Measurements from ENCODE around the gene PLPP4.

Gene PLPP4

DNA sequence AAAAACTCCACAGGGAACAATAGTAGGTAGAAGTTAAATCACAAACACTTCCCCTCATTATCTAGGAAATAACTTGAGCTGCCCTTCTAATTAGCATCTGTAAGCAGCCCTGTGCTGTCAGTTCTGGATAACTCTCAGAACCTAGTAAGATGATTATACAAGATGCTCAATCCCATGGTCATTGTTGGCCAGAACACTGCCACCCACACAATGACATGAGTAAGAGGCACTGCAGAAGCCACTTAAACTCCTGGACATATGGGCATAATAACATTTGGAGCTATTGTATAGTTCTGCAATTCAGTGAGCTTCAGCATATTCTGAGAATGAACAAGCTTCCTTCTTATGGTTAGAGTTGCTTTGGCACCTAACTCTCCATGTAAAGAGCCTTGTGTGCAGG is 153.8 kb downstream of the PLPP4 start:
- DNase-seq (ENCODE audit: low spot score), result no peak

- no peak for DNase-seq (ENCODE audit: low spot score)
Observed at GRCh38 chr10:120612756-120613155, 155.7 kb downstream of the PLPP4 start.

GRCh38 chr10:120613180-120613579 is 156.2 kb downstream of the PLPP4 start:
- no peak for DNase-seq (ENCODE audit: low spot score)

GRCh38 chr10:120614680-120615079 is 157.7 kb downstream of the PLPP4 start:
- no peak for DNase-seq (ENCODE audit: low spot score)

GRCh38 chr10:120616311-120616911 is 159.4 kb downstream of the PLPP4 start:
- no peak for DNase-seq (ENCODE audit: low spot score)

GRCh38 chr10:120628197-120628596 is 171.2 kb downstream of the PLPP4 start:
- no peak for DNase-seq (ENCODE audit: low spot score)

- DNase-seq (ENCODE audit: low spot score), result no peak
Observed at GRCh38 chr10:120630266-120630665, 173.2 kb downstream of the PLPP4 start.

- no peak for DNase-seq (ENCODE audit: low spot score)
Observed at GRCh38 chr10:120632047-120632446, 175.0 kb downstream of the PLPP4 start.

DNA sequence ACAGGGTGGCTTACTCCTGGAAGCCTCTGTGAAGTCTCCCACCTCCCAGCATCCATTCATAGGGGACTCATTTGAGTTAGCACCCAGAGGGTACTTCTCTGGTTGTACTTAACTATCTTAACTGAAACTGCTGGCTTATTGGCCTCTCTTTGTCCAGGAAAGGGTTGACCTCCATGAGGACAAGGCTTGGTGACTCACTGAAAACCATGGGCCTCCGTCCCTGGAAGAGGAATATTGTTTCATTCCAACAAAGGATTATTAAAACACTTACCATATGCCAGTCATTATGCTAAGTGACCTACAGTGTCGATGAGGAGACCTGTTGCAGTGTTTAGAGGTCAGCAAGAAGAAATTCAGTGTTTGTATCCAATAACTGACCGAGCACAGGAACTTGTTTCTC is 175.9 kb downstream of the PLPP4 start:
- DNase-seq (ENCODE audit: low spot score), result no peak

- DNase-seq (ENCODE audit: low spot score), result no peak
Observed at GRCh38 chr10:120634659-120635058, 177.6 kb downstream of the PLPP4 start.

All from HuH-7 (cell line).